ENCODE measurements around the gene FRG2B.
"Not testable (repeated sequence)": the region's sequence is repeated elsewhere in the genome, so short reads cannot be mapped to it uniquely, and the experiment has no call there.

Gene FRG2B

DNA sequence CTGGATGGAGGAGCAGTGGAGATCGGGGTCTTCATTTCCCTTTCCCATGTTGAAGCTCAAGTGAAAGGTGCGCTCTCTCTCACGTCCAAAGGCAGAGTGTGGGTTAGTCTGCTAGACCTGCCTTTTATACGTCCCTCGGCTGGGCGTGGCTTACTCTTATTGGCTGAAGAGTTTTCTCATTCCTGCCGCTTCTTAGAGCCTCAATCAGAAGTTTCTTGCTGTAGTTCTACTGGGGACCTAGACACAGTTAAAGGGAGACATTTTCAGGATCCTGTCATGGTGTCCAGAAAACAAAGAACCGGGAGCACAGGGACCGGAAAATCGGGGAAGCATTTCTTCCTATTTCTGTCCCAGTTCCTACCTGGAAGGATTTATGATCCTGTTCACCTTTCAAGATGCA, at the start of gene FRG2B:
Gene FRG2B, minus strand, starts transcription at position 101 of the 400 bp plus-strand sequence. Its CDS starts 53 bp downstream, at position 48.
- not testable (repeated sequence) for DNase-seq (ENCODE audit: extremely low read depth in 1 of 2, low read depth in 1 of 2)

- DNase-seq (ENCODE audit: extremely low read depth in 1 of 2, low read depth in 1 of 2), result not testable (repeated sequence)
Measured at GRCh38 chr10:133667446-133667845, 40.9 kb upstream of the FRG2B start.

DNA sequence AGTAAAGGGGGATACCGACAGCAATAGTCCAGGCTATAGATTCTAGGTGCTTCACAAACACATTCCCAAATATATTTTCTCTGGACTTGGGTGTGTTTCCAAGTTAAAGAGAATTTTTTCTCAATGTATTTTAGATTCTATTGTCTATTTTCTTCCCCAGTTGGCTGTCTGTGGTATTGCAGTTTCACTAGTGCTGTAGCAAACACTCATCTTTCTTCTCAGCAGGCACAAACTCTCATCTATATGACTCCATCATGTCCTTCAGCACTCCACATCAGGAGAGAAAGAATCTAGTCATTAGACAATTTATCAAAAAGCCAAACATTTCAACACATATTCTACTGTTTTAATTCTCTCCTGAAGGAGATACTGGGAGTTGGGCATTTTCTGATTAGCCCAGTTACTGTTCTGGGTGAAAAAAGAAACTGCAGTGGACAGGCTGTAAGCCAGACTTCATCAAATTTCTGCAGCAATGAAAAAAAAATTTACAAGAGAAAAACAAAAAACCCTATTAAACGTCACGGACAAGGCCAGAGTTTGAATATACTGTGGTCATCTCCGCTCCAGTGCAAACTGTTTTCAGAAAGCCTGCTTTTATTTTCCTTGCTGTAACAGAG, 37.1 kb upstream of the FRG2B start:
- DNase-seq (ENCODE audit: extremely low read depth in 1 of 2, low read depth in 1 of 2), result not testable (repeated sequence)

GRCh38 chr10:133661122-133661521, 34.5 kb upstream of the FRG2B start:
- not testable (repeated sequence) for DNase-seq (ENCODE audit: extremely low read depth in 1 of 2, low read depth in 1 of 2)

DNA sequence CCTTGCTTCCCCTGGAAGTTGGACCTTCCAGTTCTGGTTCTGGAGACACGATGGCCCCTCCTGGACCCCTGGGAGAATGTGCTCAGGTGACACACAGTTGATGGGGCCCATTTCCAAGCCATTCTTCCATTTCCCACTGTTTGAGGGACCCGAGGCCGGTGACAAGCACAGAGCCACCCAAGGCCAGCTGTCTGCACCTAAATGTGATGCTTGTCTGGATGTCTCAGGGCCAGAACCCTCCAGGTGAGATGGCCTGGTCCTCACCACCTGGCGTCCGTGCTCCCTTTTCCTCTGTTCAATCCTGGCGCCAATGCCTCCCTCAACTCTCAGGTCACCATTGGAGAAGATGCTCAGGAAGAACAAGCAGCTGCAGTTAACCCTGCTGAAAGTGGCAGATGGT, 33.9 kb upstream of the FRG2B start:
- not testable (repeated sequence) for DNase-seq (ENCODE audit: extremely low read depth in 1 of 2, low read depth in 1 of 2)

DNA sequence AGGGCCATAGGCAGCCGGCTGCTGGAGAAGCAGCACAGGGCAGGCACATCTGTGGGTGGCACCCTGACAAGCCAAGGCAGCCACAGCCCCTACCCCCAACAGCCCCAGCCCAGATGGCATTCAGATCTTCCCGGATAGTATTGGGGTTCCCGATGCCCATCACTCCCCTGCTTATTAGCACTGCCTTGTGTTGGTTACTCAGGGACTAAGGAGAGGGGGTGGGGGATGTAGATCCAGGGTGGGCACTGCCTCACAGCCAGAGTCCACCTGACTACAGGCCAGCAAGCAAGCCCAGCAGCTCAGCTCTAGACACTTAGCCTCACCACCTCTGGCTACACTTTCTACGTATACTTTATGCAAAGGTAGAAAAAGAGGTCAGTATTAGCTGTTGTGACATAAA, 30.7 kb upstream of the FRG2B start:
- not testable (repeated sequence) for DNase-seq (ENCODE audit: extremely low read depth in 1 of 2, low read depth in 1 of 2)

DNA sequence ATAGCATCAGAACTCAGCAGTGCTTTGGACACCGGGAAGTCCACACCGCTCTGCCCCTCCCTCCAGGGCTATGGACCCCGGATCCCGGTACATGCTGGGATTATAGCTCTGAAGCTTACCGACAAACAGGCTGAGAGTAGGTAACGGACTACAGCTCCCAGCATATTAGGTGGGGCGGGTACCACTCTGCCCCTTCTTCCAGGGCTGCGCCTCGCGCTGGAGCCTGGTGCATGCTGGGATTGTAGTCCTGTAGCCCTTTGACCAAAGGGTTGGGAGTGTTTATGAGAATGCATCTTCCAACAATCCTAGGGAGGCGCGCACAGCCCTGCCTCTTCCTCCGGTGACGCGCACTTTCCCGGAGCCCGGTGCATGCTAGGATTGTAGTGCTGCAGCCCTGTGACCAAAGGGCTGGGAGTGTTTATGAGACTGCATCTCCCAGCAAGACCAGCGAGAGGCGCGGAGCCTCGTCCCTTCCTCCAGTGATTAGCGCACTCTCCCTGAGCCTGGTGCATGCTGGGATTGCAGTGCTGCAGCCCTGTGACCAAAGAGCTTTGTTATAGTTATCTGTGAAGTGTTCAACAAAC, 22.4 kb upstream of the FRG2B start:
- not testable (repeated sequence) for DNase-seq (ENCODE audit: extremely low read depth in 1 of 2, low read depth in 1 of 2)

DNA sequence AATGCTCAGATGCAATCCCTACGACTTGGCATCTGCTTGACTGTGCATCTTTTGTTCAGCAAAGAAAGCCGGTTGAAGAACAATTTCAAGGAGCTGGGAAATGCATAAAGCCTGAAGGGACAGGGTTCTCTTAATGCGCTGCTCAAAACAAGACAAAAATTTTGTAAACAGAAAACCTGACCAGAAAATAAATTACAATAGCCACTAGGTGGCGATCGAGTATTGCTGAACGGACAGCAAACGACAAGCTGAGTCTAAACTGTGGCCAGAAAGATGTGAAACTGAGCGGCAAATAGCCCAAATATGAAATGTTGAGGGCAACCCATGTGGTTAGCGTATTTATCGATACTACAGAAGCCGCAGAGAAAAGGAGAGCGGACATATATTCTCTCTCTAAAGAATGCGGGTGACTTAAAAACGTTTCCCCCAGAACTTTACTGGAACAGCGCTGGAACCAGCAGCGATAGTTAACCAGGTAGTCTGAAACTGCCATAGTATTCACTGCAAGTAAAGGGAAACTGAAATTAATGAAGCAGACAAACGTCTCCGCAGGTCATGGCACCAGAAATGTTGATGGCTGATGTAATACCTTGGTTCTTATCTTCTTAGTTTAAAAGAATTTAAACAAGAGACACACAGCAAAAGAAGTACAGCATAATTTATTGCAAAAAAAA, 20.6 kb upstream of the FRG2B start:
- DNase-seq (ENCODE audit: extremely low read depth in 1 of 2, low read depth in 1 of 2), result not testable (repeated sequence)

DNA sequence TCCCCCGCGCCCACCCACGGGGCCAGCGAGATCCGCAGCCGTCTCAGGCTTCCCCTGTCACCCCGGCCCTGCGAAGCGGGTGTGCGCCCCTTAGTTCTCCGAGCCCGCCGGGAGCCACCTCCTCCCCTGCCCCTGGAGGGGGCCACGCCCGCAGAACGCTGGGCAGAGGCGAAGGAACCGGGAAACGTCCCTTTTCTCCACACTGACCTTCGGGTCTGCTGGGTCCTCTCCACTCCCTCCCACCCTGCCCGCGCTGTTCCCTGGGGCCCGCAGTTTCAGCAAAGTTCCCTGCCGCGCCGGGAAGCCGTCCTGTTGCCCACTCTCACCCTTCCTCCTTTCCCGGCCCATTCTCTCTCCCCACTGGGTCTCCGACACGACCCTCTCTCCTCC, 11.2 kb upstream of the FRG2B start:
- not testable (repeated sequence) for DNase-seq (ENCODE audit: extremely low read depth in 1 of 2, low read depth in 1 of 2)

GRCh38 chr10:133637202-133637845, 10.7 kb upstream of the FRG2B start:
- DNase-seq (ENCODE audit: extremely low read depth in 1 of 2, low read depth in 1 of 2), result not testable (repeated sequence)

GRCh38 chr10:133630723-133631249, 4.2 kb upstream of the FRG2B start:
- not testable (repeated sequence) for DNase-seq (ENCODE audit: extremely low read depth in 1 of 2, low read depth in 1 of 2)

DNA sequence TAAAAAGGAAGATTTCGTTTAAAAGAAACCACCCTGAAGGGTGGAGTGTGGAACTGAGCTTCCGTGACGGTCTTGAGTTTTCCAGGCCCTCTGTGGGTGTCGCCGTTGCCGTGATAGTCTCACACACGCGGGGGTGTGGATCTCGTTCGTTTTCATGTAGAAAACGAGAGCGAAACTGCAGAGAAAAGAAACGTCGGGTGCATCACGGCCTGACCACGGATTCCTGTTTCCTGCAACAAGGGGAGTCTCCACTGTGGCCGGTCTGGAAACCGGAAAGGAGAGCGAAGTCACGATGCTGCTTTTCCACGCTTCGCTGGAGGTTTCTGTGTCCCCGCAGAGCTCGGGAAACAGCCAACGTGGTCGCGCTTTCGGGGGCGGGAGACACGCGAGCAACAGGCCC, 4.1 kb downstream of the FRG2B start:
- DNase-seq (ENCODE audit: extremely low read depth in 1 of 2, low read depth in 1 of 2), result not testable (repeated sequence)

DNA sequence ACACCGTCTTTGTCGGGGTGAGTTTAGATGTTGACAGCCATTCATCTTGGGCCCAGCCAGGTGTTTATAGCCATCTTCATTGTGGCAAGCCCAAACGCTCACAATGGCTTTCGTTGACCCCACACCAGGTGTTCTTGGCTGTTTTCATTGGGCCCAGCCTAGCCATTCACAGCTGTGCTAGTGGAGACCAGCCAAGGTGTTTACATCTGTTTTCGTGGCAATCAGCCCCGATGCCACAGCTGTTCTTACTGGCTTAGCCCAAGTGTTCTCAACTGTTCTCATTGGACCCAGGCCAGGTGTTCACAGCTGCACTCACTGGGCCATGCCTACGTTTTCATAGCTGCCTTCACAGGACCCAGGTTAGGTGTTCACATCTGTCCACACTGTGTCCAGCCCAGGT, 7.7 kb downstream of the FRG2B start:
- DNase-seq (ENCODE audit: extremely low read depth in 1 of 2, low read depth in 1 of 2), result no peak

DNA sequence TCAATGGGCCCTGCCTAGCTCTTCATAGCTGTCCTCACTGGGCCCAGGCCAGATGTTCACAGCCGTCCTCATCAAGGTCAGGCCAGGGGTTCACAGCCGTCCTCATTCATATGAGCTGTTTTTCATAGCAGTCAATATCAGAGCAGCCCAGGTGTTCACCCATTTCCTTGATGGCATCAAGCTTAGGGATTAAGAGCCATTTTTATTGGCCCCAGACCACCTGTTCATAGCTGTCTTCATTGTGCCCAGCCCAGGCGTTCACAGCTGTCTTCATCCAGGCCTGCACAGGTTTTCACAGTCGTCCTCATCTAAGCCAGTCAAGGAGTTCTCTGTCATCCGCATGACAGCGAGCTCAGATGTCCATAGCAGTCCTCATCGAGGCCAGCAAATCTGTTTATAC, 9.4 kb downstream of the FRG2B start:
- DNase-seq (ENCODE audit: extremely low read depth in 1 of 2, low read depth in 1 of 2), result no peak

GRCh38 chr10:133616371-133617130, 10.0 kb downstream of the FRG2B start:
- no peak for DNase-seq (ENCODE audit: extremely low read depth in 1 of 2, low read depth in 1 of 2)

- no peak for DNase-seq (ENCODE audit: extremely low read depth in 1 of 2, low read depth in 1 of 2)
Measured at GRCh38 chr10:133614830-133615580, 11.6 kb downstream of the FRG2B start.

DNA sequence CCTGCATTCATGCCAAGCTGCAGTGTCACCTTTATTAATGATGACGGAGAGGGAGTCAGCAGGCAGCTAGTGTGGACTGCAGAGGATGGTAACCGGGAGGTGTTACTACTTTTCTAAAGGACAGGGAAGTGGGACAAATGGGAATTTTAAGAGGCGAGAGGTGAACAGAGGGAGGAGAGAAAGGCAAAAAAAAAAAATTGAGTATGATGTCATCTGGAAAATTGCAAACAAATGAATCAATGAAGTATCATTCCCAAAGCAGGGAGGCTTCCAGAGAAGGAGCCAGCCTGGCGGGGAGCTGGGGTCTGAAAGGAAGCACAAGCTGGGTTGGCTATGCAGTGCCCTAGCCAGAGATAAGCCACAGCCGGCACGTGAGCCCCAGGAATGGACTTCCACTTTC, 12.9 kb downstream of the FRG2B start:
- no peak for DNase-seq (ENCODE audit: extremely low read depth in 1 of 2, low read depth in 1 of 2)

- DNase-seq (ENCODE audit: extremely low read depth in 1 of 2, low read depth in 1 of 2), result no peak
Measured at GRCh38 chr10:133611079-133611478, 15.5 kb downstream of the FRG2B start.

DNA sequence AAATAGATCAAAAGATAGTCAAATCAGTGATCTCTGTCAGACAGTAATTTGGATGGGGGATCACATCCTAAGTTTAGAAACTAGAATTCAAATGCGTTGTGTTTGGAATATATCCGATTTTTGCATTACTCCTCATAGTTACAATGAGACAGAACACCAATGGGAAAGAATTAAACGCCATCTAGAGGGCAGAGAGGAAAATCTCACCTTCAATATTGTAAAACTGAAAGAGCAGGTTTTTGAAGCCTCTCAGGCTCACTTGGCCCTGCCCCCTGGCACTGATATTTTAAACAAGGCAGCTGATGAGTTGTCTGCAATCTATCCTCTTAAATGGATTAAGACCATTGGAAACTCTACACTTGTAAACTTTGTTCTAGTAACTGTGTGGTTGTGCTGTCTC, 17.7 kb downstream of the FRG2B start:
- no peak for DNase-seq (ENCODE audit: extremely low read depth in 1 of 2, low read depth in 1 of 2)

DNA sequence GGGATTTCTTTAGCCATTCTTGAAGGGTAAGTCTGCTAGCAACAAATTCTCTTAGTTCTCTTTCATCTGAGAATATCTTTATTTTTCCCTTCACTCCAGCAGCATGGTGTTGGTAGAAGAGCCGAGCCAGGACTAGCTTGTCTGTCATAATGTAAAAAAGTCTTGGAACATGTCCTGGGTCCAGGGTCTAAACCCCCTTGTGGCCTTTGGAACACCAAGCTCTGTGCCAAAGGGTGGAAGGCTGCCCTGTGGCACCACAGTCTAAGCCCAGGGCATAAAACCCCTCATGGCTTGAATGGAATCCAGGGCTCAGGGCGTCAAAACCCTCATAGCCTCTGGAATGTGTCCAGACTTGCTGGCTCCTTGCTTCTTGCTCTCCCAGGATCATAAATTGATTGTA, 23.2 kb downstream of the FRG2B start:
- DNase-seq (ENCODE audit: extremely low read depth in 1 of 2, low read depth in 1 of 2), result not testable (repeated sequence)
